Measurements from ENCODE around the gene MLLT3. TPM values are rescaled to one million over a fixed set of nuclear protein-coding genes. Genes with fewer than 3 reads are reported as not detected.

Gene MLLT3
- total and polyA plus RNA-seq, 2 donors (not counting 3 experiments of a cell fraction or from before 2014, with no cell fraction given) = 6.1 to 10.0 TPM

DNA sequence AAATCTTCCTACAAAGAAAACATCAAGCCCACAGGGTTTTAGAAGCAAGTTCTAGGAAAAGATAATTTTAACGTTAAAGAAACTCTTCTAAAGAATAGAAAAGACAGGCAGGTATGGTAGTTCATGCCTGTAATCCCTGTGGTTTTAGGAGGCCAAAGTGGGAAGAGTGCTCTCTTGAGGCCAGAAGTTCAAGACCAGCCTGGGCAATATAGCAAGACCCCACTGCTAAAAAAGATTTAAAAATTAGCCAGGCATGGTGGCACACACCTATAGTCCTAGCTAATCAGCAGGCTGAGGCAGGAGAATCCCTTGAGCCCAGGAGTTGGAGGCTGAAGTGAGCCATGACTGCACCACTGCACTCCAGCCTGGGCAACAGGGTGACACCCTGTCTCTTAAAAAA, 193.3 kb downstream of the MLLT3 start:
- Histone ChIP-seq H3K79me2 (ENCODE audit: control insufficient read depth, insufficient read depth, low read length) (no peaks in the 10 kb centered on the region), H3K9me1 (replicated peaks; ENCODE audit: control insufficient read depth, extremely low read depth, insufficient read depth, low read length) (peaks cover 2% of the 10 kb centered on the region), H3K9me3 (replicated peaks; ENCODE audit: control insufficient read depth, insufficient read depth, low read length) (no peaks in the 10 kb centered on the region), H2AFZ (ENCODE audit: low read depth, low read length) (no peak overlapping the region), H3K9ac (replicated peaks; ENCODE audit: extremely low read depth, insufficient read depth, low read length) (no peak overlapping the region), H3K36me3 (ENCODE audit: control insufficient read depth in 2 of 2, extremely low read depth in 1 of 2, insufficient read depth in 2 of 2, low read length in 2 of 2) (no peaks in the 10 kb centered on the region), H3K27ac (ENCODE audit: insufficient read depth, low read depth, low read length) (no peak overlapping the region), H3K4me3 (replicated peaks in 1 of 3; ENCODE audit: insufficient read depth in 1 of 3, low read depth in 1 of 3, low read length in 3 of 3) (no peak overlapping the region), H3K4me2 (ENCODE audit: insufficient read depth, low read length) (no peak overlapping the region), H3K4me1 (ENCODE audit: control insufficient read depth, extremely low read depth, insufficient read depth, low read length) (no peaks in the 10 kb centered on the region), H3K27me3 (ENCODE audit: control insufficient read depth in 2 of 2, insufficient read depth in 2 of 2, low read length in 2 of 2) (no peaks in the 10 kb centered on the region), H4K20me1 (replicated peaks; ENCODE audit: control insufficient read depth, extremely low read depth, insufficient read depth, low read length) (no peaks in the 10 kb centered on the region)
- FAIRE-seq (no peak), DNase-seq (ENCODE audit: low read depth, low spot score) (no peak)
- intact Hi-C loops (cut with micrococcal nuclease) = loop anchor here (2.0 kb wide), 1 partner anchor 22 kb away; no protein-coding TSS in a partner anchor
- dilution Hi-C loops (cut with MboI; ENCODE audit: extremely low pct_ligation_motif_present, low sequenced_read_pairs) = no loop called here
- ChIA-PET CTCF (interaction anchor here (1.2 kb wide), 1 partner anchor 57 kb away, joined by 3 read pairs; no protein-coding TSS in a partner anchor), POLR2A (no interaction called here)
- BruUV-seq (replicated peaks) = no TSS peak
- TF ChIP-seq EZH2 (IDR thresholded peaks at IDR 0.05; ENCODE audit: borderline replicate concordance, low read depth, low read length, severe bottlenecking) (no peak), GATA2 (IDR thresholded peaks at IDR 0.05; ENCODE audit: insufficient read depth, insufficient read length, low read depth, low read length) (no peak), POLR2A (IDR thresholded peaks at IDR 0.05; ENCODE audit: low read depth, low read length) (no peak), POLR2AphosphoS5 (IDR thresholded peaks at IDR 0.05; ENCODE audit: insufficient read depth, low read depth, low read length) (no peak), FOS (IDR thresholded peaks at IDR 0.05; ENCODE audit: borderline replicate concordance, insufficient read depth, low read length) (no peak), MYC (IDR thresholded peaks at IDR 0.05; ENCODE audit: low read depth, low read length) (no peak), JUN (IDR thresholded peaks at IDR 0.05; ENCODE audit: borderline replicate concordance, insufficient read depth, insufficient read length, low read depth) (no peak), MAX (IDR thresholded peaks at IDR 0.05; ENCODE audit: insufficient read depth, insufficient read length) (no peak)
- TF ChIP-seq, protein P1, sequence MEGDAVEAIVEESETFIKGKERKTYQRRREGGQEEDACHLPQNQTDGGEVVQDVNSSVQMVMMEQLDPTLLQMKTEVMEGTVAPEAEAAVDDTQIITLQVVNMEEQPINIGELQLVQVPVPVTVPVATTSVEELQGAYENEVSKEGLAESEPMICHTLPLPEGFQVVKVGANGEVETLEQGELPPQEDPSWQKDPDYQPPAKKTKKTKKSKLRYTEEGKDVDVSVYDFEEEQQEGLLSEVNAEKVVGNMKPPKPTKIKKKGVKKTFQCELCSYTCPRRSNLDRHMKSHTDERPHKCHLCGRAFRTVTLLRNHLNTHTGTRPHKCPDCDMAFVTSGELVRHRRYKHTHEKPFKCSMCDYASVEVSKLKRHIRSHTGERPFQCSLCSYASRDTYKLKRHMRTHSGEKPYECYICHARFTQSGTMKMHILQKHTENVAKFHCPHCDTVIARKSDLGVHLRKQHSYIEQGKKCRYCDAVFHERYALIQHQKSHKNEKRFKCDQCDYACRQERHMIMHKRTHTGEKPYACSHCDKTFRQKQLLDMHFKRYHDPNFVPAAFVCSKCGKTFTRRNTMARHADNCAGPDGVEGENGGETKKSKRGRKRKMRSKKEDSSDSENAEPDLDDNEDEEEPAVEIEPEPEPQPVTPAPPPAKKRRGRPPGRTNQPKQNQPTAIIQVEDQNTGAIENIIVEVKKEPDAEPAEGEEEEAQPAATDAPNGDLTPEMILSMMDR (IDR thresholded peaks at IDR 0.05; ENCODE audit: extremely low read depth in 1 of 2, insufficient read depth in 1 of 2, low read depth in 1 of 2, low read length in 2 of 2) = no peak

Data from endothelial cell of umbilical vein (primary cell).